Measurements from ENCODE around the gene WFDC2. TPM values are rescaled to one million over a fixed set of nuclear protein-coding genes. Genes with fewer than 3 reads are reported as not detected.
"Not testable (repeated sequence)": the region's sequence is repeated elsewhere in the genome, so short reads cannot be mapped to it uniquely, and the experiment has no call there.

WFDC2 gene
- total RNA-seq, 1 experiment from 2014 or later: not detected

- H3K9ac ChIP-seq (ENCODE audit: low read length): no peak overlapping the region
- no peaks in the 10 kb centered on the region for H3K36me3 ChIP-seq (ENCODE audit: low read depth, low read length)
- POLR2A ChIA-PET (ENCODE audit: unreplicated experiment): no interaction called here
- H3K27ac ChIP-seq (ENCODE audit: low read length): no peak overlapping the region
- H2AFZ ChIP-seq (ENCODE audit: low read length): no peak overlapping the region
- no peaks in the 10 kb centered on the region for H3F3A ChIP-seq (ENCODE audit: low read length, unreplicated experiment)
- H3K9me2 ChIP-seq (replicated peaks; ENCODE audit: low read length): no peaks in the 10 kb centered on the region
- ATAC-seq: no peak
- no peaks in the 10 kb centered on the region for H3K79me2 ChIP-seq (ENCODE audit: low read length)
- no peaks in the 10 kb centered on the region for H3K4me1 ChIP-seq (ENCODE audit: insufficient read depth, low read length)
- CTCF ChIA-PET: no interaction called here
- no TSS peak for BruUV-seq (replicated peaks)
- TF ChIP-seq EZH2phosphoT487 (IDR thresholded peaks at IDR 0.05; ENCODE audit: borderline replicate concordance, low read length) (no peak), CTCF (conservative IDR thresholded peaks at IDR 0.05; ENCODE audit: low read depth, low read length) (no peak), EZH2 (IDR thresholded peaks at IDR 0.05; ENCODE audit: low read length, unreplicated experiment) (no peak)
- no peaks in the 10 kb centered on the region for H4K20me1 ChIP-seq (ENCODE audit: low read length)
- no peak overlapping the region for H3K4me3 ChIP-seq (ENCODE audit: low read length)
- H3K9me3 ChIP-seq (ENCODE audit: low read length): no peaks in the 10 kb centered on the region
- intact Hi-C loops (cut with micrococcal nuclease): no loop called here
- H3K4me2 ChIP-seq (ENCODE audit: low read length): no peak overlapping the region
- peaks cover 36% of the 10 kb centered on the region for H3K27me3 ChIP-seq (ENCODE audit: low read length)
- no peak for DNase-seq
Measured at GRCh38 chr20:45467861-45468260, 1.7 kb upstream of the WFDC2 start.

- H3K9me3 ChIP-seq (ENCODE audit: low read length): no peaks in the 10 kb centered on the region
- H3K9ac ChIP-seq (ENCODE audit: low read length): no peak overlapping the region
- no peaks in the 10 kb centered on the region for H3K36me3 ChIP-seq (ENCODE audit: low read depth, low read length)
- H3K4me3 ChIP-seq (ENCODE audit: low read length): no peak overlapping the region
- H3F3A ChIP-seq (ENCODE audit: low read length, unreplicated experiment): no peaks in the 10 kb centered on the region
- H3K4me1 ChIP-seq (ENCODE audit: insufficient read depth, low read length): no peaks in the 10 kb centered on the region
- H4K20me1 ChIP-seq (ENCODE audit: low read length): no peaks in the 10 kb centered on the region
- no peak overlapping the region for H3K4me2 ChIP-seq (ENCODE audit: low read length)
- peaks cover 12% of the 10 kb centered on the region for H3K27me3 ChIP-seq (ENCODE audit: low read length)
- H3K9me2 ChIP-seq (replicated peaks; ENCODE audit: low read length): no peaks in the 10 kb centered on the region
- H2AFZ ChIP-seq (ENCODE audit: low read length): no peak overlapping the region
- BruUV-seq (replicated peaks): no TSS peak
- no peak for ATAC-seq
- ChIA-PET CTCF (no interaction called here), POLR2A (ENCODE audit: unreplicated experiment) (no interaction called here)
- intact Hi-C loops (cut with micrococcal nuclease): no loop called here
- H3K27ac ChIP-seq (ENCODE audit: low read length): no peak overlapping the region
- no peak for DNase-seq
- H3K79me2 ChIP-seq (ENCODE audit: low read length): no peaks in the 10 kb centered on the region
- TF ChIP-seq EZH2 (IDR thresholded peaks at IDR 0.05; ENCODE audit: low read length, unreplicated experiment): no peak
- TF ChIP-seq EZH2phosphoT487 (IDR thresholded peaks at IDR 0.05; ENCODE audit: borderline replicate concordance, low read length): no peak
- TF ChIP-seq CTCF (conservative IDR thresholded peaks at IDR 0.05; ENCODE audit: low read depth, low read length): no peak
Measured at GRCh38 chr20:45470262-45470931, 844 bp downstream of the WFDC2 start.

- Histone ChIP-seq H3K27ac (ENCODE audit: low read length) (no peak overlapping the region), H3F3A (ENCODE audit: low read length, unreplicated experiment) (no peaks in the 10 kb centered on the region), H3K36me3 (ENCODE audit: low read depth, low read length) (no peaks in the 10 kb centered on the region), H3K27me3 (ENCODE audit: low read length) (peaks cover 6% of the 10 kb centered on the region; the same call in 1 of the 2 replicates), H3K9me3 (ENCODE audit: low read length) (no peaks in the 10 kb centered on the region), H3K79me2 (ENCODE audit: low read length) (no peaks in the 10 kb centered on the region), H2AFZ (ENCODE audit: low read length) (no peak overlapping the region), H3K4me2 (ENCODE audit: low read length) (no peak overlapping the region), H3K4me3 (ENCODE audit: low read length) (no peak overlapping the region), H3K9me2 (replicated peaks; ENCODE audit: low read length) (no peaks in the 10 kb centered on the region), H3K9ac (ENCODE audit: low read length) (no peak overlapping the region), H3K4me1 (ENCODE audit: insufficient read depth, low read length) (no peaks in the 10 kb centered on the region), H4K20me1 (ENCODE audit: low read length) (no peaks in the 10 kb centered on the region)
- ATAC-seq: no peak
- POLR2A ChIA-PET (ENCODE audit: unreplicated experiment): no interaction called here
- TF ChIP-seq EZH2phosphoT487 (IDR thresholded peaks at IDR 0.05; ENCODE audit: borderline replicate concordance, low read length) (no peak), EZH2 (IDR thresholded peaks at IDR 0.05; ENCODE audit: low read length, unreplicated experiment) (no peak), CTCF (conservative IDR thresholded peaks at IDR 0.05; ENCODE audit: low read depth, low read length) (no peak)
- BruUV-seq (replicated peaks): no TSS peak
- CTCF ChIA-PET: no interaction called here
- DNase-seq: no peak
- intact Hi-C loops (cut with micrococcal nuclease): no loop called here
Measured at GRCh38 chr20:45470937-45471336, 1.4 kb downstream of the WFDC2 start.

GRCh38 chr20:45472286-45472685, 2.7 kb downstream of the WFDC2 start:
- H4K20me1 ChIP-seq (ENCODE audit: low read length); H3K4me3 ChIP-seq (ENCODE audit: low read length); H3K79me2 ChIP-seq (ENCODE audit: low read length); H3K9ac ChIP-seq (ENCODE audit: low read length); POLR2A ChIA-PET (ENCODE audit: unreplicated experiment); H3K27ac ChIP-seq (ENCODE audit: low read length); H2AFZ ChIP-seq (ENCODE audit: low read length); H3K9me2 ChIP-seq (replicated peaks; ENCODE audit: low read length); H3K4me1 ChIP-seq (ENCODE audit: insufficient read depth, low read length); H3F3A ChIP-seq (ENCODE audit: low read length, unreplicated experiment); H3K27me3 ChIP-seq (ENCODE audit: low read length); H3K9me3 ChIP-seq (ENCODE audit: low read length); H3K36me3 ChIP-seq (ENCODE audit: low read depth, low read length); CTCF ChIA-PET; ATAC-seq; DNase-seq; intact Hi-C loops (cut with micrococcal nuclease); BruUV-seq (replicated peaks); H3K4me2 ChIP-seq (ENCODE audit: low read length): not testable (repeated sequence)
